NCI-H2029 treated with DMSO at 0.1 percent for 48 hours (cell line): ENCODE results near the gene IL1RAP.

Experiments
- DNase-seq: peaks from one replicate; lab custom pipeline; 2025; lab: John Stamatoyannopoulos, UW

IL1RAP gene

GRCh38 chr3:190577225-190577624 lies 63.3 kb downstream of the IL1RAP start:
- no peak for DNase-seq

DNA sequence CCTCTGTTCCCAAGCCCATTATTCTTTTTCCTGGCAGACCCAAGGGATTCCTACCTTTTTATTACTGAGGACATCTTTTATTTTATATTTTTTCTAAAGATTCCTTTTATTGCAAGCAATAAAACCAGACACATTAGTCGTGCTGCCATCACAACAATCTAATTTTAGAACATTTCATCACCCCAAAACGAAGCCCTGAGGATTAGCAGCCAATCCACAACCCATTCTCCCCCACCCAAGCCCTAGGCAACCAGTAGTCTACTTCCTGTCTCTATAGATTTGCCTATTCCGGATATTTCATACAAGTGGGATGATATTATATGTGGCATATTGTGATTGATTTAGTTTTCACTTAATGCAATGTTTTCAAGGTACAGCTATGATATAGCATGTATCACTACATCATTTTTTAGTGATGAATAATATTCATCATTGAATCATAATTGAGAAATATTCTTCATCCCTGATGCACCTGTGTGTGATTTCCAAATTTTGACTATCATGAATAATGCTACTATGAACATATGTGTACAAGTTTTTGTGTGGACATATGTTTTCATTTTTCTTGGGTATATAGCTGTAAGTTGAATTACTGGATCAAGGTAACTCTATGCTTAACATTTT lies 65.7 kb downstream of the IL1RAP start:
- DNase-seq, result no peak

DNA sequence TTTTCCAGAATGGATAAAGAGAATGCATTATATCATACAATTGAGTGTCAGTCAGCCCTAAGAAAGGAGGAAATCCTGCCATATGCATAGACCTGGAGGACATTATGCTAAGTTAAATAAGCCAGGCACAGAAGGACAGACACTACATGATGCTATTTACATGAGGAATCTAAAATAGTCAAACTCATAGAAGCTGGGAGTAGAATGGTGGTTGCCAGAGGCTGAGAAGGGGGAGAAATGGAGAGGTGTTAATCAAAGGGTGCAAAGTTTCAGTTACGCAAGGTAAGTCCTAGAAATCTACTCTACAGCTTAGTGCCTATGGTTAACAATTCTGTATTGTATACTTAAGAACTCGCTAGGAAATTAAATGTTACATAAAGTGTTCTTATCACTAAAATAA lies 66.5 kb downstream of the IL1RAP start:
- no peak for DNase-seq

DNA sequence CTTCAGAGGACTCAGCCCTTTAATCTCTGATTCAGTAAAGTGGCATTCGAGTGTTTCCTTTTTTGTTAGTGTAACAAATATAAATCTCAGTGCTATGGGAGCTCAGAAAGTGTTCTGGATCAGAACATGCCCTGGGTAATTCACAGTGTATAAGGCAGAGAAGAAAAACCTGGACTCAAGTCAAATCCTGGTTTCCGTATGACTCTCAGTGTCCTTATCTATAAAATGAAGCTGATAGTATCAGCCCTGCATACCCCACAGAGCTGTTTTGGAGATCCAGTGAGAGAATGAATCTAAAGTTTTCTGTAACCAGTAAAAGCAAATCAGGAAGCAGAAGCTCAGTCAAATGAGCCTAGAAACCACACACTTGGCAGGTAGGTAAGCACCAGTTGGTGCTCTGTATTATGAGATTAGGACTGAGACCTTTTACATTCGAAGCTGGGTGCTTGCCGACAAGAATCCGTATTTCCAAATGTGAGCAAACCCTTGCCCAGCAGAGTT lies 67.2 kb downstream of the IL1RAP start:
- no peak for DNase-seq

DNA sequence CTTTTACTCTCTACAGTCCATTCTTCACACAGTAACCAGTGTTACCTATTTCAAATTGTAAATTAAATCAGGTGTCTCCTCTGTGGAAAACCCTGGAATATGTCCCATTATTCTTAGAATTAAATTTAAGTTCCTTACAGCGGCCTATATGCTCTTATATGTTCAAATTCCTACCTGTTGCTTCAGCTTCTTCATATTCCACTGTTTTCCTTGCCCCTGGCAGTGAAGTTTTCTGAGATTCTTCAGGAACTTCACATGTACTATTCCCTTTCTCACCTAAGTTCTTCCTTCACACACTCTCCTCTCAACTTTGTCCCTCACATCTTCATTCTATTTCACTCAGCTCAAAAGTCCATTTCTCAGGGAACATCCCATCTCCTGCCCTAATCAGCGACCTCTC lies 68.8 kb downstream of the IL1RAP start:
- no peak for DNase-seq

GRCh38 chr3:190585805-190586630 lies 72.1 kb downstream of the IL1RAP start:
- DNase-seq, result no peak

GRCh38 chr3:190586631-190587011 lies 72.7 kb downstream of the IL1RAP start:
- DNase-seq, result no peak

DNA sequence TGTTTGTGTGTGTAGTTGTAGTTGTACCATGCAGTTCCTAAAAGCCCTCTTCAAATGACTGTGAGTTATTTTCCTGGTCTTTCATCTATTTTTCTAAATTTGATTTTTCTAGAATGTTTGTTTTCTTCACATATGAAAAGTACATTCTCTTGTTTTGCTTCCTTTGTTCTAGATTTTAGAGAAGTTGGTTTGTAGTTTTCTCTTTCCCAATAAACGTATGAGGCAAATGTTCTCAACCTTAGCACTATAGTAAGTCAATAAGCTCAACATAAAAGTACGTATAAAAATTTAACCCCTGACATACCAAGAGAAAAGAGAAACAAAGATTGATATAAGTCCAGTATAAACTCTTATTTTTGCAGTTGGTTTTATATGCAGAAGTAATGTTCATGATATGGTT lies 74.7 kb downstream of the IL1RAP start:
- DNase-seq, result no peak

GRCh38 chr3:190589326-190589725 lies 75.4 kb downstream of the IL1RAP start:
- DNase-seq, result no peak

GRCh38 chr3:190591080-190591479 lies 77.2 kb downstream of the IL1RAP start:
- no peak for DNase-seq

DNA sequence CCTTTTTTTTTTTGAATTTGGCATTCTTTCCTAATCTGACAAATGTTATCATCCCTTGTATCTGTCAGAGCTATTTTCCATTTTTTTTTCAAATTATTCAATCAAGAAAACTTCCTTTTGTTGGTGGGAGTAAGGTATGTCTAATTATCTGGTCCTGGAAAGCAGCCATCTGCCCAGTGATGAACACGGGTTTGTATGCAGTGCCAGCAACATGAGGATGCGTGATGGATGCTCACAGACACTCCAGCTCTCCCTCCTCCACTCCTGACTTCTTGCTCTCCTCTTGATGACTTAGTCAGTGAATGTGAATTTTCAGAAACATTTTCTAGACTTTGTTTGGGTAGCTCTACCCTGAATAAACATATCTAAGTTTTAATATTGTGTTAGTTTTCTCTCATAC lies 79.2 kb downstream of the IL1RAP start:
- no peak for DNase-seq

DNA sequence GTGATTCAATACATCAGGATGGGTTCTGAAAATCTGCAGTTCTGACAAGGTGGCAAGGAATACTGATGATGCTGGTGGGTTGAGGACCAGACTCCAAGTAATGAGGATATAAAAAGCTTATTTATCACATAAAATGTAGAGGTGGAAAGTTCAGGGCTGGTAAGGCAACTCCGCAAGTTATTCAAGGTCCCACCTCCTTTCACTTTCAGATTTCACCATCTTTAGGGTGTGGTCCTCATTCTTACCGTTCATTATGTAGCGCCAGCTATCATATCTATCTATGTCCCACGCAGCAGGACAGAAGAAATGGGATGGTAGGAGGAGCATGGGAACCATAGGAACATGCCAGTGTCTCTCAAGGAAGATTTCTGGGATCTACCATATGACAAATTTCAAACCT lies 80.3 kb downstream of the IL1RAP start:
- DNase-seq, result no peak

DNA sequence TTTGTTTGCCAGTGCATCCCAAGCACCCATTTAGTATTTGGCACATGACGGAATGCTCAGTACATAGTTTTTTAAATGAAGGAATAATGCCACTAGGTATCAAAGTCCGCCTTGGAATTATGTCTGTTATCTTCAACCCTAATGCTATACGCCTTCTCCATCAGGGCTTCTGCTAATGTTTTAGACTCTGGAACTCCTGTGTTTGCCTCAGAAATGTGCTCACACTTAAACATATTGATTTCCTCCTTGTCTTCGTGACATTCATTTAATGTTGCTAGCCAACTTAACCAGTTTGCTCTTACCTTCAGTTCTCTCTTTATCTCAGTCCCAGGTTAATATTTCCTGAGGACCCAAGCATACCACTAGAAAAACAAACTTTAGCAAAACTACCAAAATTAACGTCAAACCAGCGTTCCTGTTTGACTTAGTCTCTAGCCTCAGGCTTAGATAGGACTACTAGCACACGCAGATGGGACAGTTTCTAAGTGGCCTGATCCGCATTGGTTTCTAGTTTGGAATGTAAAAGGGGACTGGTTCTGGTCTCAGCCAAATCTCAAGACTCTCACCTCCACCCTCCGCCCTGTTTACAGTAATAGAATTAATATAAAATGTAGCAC lies 81.4 kb downstream of the IL1RAP start:
- no peak for DNase-seq

DNA sequence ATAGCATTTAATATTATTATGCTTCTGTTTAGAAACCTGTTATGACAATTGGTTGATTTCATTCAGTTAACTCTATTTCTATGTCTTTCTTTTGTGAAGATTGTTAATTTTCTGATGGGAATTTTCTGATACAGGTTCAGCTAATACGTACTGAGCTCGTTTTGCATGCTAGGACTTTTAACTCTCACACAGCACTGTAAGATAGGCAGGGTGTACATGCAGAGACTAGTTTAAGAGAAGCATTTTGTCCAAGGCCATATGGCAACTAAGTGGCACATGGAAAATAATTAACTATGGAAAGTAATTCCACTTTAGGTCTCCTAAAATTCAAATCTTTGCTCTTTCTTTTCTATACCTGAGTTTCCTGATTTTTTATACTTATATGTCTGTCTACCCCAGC lies 81.9 kb downstream of the IL1RAP start:
- no peak for DNase-seq

DNA sequence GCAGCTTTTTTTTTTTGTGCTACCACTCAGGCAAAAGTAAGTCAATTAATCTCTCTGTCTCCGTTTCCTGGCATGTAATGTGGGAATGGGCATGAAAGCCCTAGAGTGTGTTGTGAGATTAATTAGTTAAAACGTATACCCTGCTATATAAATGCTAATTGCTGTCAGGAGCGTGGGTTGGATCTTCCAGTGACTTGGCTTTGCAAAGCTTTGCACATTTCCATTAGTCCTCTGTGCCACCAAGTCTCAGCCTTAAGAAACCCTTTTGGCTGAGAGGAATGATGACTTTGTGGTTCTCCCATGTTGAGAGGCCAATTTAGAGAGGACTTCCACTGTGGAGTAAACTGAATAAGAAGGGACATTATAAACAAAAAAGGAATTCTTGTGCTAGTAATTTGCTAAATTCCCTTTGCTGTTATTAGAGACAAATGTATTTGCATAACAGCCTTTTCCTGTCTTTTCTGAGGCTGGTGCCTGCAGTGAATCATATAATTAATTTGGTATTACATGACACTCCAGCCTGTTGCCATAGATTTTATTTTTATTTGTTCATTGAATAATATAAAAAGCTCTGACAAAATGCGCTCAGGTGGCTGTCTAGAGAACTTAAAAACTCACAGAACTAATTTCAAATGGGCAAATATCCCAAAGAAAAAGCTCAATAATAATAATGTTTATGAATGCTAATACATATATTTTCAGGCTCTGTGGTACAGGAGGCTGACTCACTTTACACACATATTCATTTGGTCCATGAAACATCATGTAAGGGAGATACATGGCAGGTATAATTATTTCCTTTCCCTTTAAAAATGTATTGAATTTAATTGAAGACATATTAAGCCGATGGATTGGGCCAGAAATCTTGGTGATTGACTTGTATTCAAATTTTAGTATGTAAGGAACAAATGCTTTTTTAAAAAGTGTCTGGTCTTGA lies 82.7 kb downstream of the IL1RAP start:
- DNase-seq, result no peak

GRCh38 chr3:190597291-190597690 lies 83.4 kb downstream of the IL1RAP start:
- DNase-seq, result no peak

DNA sequence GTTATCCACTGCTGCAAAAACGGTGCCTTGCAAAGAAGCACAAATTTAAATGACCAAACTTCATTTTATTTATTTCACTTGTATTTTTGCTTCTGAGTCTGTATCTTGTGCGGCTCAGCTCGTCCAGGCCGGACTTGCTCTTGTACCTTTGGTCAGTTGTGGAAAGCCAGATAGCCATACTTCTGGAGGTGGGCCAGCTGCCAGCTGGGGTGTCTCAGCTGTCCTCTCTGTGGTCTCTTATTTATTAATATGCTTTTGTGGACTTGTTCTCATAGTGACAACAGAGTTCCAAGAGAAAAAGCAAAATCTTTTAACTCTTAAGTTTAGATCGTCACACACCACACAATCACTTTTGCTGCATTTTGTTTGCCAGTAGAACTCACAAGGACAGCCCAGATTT lies 87.7 kb downstream of the IL1RAP start:
- DNase-seq, result no peak

DNA sequence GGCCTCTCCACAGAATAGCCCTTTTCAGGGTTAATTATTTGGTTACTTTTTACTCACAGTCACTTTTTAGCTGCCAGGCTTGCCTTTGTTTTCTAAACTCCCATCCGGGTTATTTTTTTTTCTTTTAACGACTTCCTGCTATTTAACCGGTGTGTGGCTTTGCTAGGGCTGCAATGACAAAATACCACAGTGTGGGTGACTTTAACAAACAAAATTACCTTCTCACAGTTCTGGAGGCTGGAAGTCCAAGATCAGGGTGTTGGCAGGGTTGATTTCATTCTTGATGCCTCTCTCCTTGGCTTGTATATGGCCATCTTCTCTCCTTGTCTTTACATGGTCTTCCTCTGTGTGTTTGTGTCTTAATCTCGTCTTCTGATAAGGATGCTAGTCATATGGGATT lies 91.5 kb downstream of the IL1RAP start:
- no peak for DNase-seq

DNA sequence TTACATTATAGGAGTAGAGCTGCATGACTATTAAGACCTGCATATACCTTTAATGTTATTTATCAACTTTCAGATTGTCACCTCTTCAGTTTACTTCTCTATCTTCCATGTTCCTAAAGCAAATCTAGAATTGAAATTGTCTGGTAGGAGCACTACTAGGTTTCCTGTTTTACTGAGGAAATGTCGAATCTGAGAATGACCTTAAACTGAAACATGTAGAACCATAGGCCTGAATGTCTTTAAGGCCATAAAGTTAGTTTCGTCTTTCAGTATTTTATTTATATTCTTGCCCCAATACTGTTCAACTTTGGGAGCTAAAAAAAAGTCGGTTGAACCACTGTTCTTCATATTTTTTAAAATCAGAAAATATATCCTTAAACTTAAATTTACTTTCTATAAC lies 92.7 kb downstream of the IL1RAP start:
- no peak for DNase-seq

DNA sequence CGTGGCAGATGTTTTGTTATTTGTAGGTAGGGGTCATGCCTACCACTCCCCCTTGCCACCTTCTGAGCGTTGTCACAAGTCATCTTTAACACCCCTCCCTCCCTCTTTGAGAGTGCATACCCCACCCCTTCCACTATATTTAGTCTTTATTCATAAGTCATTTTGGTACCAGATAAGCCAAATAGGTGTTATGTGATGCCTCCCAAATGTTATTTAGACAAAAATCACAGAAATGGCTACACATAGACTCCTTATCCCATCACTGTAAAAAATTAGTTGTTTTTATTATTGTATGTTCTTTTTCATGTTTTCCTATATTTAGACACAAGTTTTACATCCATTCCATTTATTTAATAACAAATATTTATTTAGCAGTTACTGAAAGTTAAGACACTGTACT lies 93.1 kb downstream of the IL1RAP start:
- DNase-seq, result no peak

DNA sequence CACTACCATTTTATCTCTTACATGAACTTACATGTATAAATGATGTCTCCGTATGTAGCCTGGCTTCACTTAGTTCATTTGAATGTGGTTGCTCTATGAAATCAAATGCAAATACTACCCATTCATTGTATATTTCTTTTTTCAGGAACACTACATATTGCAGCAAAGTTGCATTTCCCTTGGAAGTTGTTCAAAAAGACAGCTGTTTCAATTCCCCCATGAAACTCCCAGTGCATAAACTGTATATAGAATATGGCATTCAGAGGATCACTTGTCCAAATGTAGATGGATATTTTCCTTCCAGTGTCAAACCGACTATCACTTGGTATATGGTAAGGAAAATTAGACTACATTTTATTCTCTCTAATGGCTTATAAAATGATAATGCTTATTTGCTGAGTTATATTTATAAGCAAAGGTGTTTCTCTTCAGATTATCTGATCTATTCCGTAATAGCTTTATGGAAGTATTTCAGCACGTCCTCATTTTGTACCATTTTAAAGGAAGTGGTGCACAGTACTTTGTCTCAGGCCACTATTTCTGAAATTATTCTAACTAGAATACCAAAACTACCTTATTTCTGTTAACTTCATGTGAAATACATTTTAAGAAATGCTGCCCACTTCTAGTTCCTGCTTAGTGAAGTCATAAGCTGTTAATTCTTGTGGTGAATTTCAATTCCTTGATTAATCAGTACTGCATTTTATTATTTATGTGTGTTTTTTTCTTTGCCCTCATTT lies 95.1 kb downstream of the IL1RAP start:
- no peak for DNase-seq
